ENCODE data around the gene ACAD9. TPM values are rescaled to one million over a fixed set of nuclear protein-coding genes. Genes with fewer than 3 reads are reported as not detected.
A peak's percentile ranks its signal among the peaks of the same experiment; 100 is the strongest.
"Not testable (repeated sequence)": the region's sequence is repeated elsewhere in the genome, so short reads cannot be mapped to it uniquely, and the experiment has no call there.

ACAD9 gene
- 10 to 100 TPM; 13.1 to 51.4 (median 44.5) TPM for total RNA-seq

DNA sequence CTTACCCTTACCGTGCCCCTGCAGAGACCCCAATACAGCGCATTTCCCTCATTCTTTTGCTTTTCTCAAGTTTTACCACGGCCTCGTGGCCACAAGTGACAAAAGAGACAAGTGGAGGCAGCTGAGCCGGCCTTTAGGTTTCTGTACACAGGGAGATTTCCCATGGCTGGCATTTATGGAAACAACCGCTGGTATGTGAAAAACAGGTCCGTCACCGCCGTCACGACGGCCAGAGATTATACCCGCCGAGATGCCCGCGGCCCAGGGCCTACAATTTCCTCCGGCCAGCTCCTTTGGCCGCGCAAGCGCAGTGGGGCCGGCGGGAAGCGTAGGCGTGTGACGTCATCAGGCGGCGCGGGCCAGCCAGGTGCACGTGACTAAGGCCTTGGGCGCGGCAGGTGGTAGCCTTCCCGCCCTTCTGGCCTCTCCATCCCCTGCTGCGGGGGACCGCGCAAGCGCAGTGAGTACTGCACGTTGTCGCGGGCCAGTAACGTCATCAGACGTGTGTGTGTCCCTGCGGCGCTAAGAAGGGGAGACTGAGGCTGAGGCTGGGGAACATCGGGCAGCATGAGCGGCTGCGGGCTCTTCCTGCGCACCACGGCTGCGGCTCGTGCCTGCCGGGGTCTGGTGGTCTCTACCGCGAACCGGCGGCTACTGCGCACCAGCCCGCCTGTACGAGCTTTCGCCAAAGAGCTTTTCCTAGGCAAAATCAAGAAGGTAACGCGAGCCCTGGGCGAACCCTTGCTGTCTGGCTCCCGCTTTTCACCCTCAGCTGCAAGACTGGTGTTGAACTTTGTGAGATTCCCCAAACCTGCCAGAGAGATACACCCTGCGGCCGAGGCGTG, at the start of gene ACAD9:
TSS of gene ACAD9 (plus strand) at position 496 of the 845 bp plus-strand sequence. CDS start at position 568, 72 bp downstream.
- intact Hi-C loops (cut with DNase I; ENCODE audit: low total_unique reads) = no loop called here
- H3K4me1 ChIP-seq = peaks cover 5 to 8% of the 10 kb centered on the region in 2 donors
- no peaks in the 10 kb centered on the region for H3K9me3 ChIP-seq
- H3K4me3 ChIP-seq = peak within 1 kb of the TSS; percentile 66 to 87
- H3K27ac ChIP-seq = peak within 1 kb of the TSS; percentile 94 to 95
- TF ChIP-seq, protein P1, sequence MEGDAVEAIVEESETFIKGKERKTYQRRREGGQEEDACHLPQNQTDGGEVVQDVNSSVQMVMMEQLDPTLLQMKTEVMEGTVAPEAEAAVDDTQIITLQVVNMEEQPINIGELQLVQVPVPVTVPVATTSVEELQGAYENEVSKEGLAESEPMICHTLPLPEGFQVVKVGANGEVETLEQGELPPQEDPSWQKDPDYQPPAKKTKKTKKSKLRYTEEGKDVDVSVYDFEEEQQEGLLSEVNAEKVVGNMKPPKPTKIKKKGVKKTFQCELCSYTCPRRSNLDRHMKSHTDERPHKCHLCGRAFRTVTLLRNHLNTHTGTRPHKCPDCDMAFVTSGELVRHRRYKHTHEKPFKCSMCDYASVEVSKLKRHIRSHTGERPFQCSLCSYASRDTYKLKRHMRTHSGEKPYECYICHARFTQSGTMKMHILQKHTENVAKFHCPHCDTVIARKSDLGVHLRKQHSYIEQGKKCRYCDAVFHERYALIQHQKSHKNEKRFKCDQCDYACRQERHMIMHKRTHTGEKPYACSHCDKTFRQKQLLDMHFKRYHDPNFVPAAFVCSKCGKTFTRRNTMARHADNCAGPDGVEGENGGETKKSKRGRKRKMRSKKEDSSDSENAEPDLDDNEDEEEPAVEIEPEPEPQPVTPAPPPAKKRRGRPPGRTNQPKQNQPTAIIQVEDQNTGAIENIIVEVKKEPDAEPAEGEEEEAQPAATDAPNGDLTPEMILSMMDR (IDR thresholded peaks at IDR 0.05) = peak in 2 of 4 experiments; percentile 41 to 48
- peak; percentile 84 to 97 for TF ChIP-seq POLR2A (IDR thresholded peaks at IDR 0.05)
- H3K36me3 ChIP-seq = no peaks in the 10 kb centered on the region
- no peaks in the 10 kb centered on the region for H3K27me3 ChIP-seq
- peak; percentile 97 to 98 for DNase-seq

DNA sequence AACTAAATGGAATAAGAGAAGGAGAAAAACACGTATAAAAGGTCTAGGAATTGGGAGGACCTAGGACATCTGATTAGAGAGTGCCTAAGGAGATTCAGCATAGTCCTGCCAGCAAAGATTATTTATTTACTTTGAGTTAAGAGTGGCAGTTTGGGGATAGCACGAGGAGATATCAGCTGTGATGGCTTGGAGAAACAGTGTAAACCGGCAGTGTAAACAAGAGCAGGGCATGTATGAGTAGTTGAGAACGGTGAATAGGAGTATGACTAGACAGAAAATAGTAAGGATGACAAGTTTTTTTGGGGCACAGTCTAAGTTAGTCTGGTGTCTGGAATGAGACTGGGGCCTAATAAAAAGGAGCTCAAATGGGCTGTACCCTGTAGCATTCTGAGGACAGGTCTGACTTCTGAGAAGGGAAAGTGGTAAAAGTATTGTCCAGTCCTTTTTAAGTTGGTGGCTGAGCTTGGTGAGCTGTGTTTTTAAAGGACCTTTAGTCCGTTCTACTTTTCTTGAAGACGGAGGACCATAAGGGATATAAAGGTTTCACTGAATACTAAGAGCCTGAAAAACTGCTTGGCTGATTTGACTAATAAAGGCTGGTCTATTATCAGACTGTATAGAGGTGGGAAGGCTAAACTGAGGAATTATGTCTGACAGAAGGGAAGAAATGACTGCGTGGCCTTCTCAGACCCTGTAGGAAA, 49.3 kb upstream of the ACAD9 start:
- DNase-seq, H3K4me3 ChIP-seq, H3K4me1 ChIP-seq: not testable (repeated sequence)

DNA sequence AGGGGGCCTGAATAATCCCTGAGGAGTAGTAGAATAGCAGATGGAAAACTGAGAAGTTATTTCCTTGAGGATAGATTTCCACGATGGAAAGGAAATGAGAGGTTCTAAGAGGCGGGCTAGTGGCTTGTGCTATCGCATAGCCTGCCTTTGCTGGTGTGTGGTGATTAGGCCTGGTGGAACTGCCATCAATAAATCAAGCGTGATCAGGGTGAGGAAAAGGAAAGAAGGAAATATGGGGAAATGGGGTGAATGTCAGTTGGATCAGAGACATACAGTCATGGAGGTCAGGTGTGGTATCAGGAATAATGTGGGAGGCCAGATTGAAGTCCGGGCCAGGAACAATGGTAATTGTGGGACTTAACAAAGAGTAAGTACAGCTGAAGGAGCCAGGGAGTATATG, 48.7 kb upstream of the ACAD9 start:
- H3K9me3 ChIP-seq; intact Hi-C loops (cut with DNase I; ENCODE audit: low total_unique reads); H3K36me3 ChIP-seq; H3K4me1 ChIP-seq; H3K4me3 ChIP-seq; H3K27ac ChIP-seq; DNase-seq; H3K27me3 ChIP-seq: not testable (repeated sequence)

More for the DNA sequence above, 49.3 kb upstream of the ACAD9 start:
- H3K27ac ChIP-seq; H3K27me3 ChIP-seq; intact Hi-C loops (cut with DNase I; ENCODE audit: low total_unique reads); H3K9me3 ChIP-seq; H3K36me3 ChIP-seq: not testable (repeated sequence)

DNA sequence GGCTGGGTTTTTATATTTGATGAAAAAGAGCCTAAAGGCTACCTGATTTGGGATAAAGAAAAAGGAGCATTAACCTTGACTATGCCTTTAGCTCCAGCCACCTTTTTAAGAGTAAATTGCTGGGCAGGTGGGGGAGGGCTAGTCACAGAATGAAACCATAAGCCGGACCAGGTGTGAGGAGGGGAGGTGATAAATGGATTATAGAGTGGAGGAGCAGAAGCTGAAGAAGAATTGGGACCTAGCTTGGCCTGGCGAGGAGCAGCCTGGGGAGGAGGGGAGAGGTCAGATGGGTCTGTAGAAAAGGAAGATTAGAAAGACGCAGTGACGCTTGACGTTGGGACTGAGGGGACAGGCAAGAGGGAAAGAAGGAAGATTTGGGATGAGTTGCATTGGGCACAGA, 46.4 kb upstream of the ACAD9 start:
- intact Hi-C loops (cut with DNase I; ENCODE audit: low total_unique reads); H3K27me3 ChIP-seq; H3K4me3 ChIP-seq; H3K9me3 ChIP-seq; H3K4me1 ChIP-seq; H3K27ac ChIP-seq; H3K36me3 ChIP-seq; DNase-seq: not testable (repeated sequence)

DNA sequence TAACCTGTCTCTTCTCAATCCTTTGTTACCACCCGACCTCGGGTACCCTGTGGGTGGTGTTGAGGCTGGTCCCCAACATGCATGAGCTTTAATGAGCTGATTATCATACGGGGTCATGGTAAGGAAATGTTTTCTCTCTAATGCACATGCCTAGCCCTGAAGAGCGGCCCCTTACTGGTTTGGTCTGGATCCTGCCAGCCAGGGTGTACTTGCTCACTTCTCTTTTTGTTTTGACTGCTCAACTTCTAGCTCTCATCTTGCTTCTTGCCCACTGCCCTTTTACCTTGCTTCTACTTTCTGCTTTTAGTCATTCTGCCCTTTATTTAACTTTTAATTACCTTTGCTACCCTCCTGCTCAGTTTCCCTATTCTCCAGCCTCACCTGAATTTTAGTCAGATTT, 44.3 kb upstream of the ACAD9 start:
- Histone ChIP-seq H3K4me3 (no peak overlapping the region), H3K9me3 (no peaks in the 10 kb centered on the region), H3K36me3 (no peaks in the 10 kb centered on the region), H3K4me1 (no peaks in the 10 kb centered on the region), H3K27ac (no peak overlapping the region), H3K27me3 (no peaks in the 10 kb centered on the region)
- no peak for DNase-seq
- no peak for TF ChIP-seq POLR2A (IDR thresholded peaks at IDR 0.05)
- TF ChIP-seq, protein P1 (IDR thresholded peaks at IDR 0.05) = no peak
- intact Hi-C loops (cut with DNase I; ENCODE audit: low total_unique reads) = no loop called here

DNA sequence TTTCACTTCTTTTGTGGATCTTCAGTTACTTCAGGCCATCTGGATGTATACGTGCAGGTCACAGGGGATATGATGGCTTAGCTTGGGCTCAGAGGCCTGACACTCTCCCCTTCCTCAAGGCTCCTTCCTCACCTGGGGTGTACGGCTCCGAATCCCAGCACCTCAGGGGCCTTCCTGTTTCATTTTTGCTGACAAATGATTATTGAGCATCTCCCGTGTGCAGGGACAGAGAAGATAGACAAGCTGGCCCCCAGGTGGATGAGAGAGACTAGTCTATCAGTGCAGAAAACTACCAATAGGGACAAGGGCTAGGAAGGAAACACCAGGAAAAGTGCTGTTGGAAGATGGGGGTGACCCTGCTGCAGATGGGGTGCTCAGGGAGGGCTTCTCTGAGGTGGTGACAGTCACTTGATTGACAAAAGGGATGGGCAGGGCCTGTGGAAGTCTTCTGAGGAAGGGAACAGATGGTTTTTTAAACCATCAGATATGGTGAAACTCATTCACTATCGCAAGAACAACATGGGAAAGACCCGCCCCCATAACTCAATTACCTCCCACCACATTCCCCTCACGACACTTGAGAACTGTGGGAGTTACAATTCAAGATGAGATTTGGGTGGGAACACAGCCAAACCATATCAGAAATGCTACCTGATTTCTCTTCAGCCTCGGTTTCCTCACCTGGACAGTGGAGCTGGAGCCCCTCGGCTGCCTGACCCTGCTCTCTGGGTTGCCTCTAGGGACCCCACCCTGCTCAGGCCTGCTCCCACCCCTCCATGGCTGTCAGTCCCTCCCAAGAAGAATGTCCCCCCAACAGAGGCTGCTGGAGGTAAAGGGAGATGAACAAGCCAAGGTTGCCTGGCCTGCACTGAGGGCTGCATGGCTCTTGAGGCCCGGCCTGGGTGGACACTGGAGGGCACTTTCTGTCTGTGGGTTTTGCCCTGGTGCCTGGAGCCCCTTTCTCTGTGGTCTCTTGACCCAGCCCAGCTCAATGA, 37.2 kb upstream of the ACAD9 start:
- TF ChIP-seq POLR2A (IDR thresholded peaks at IDR 0.05) = no peak
- TF ChIP-seq, protein P1 (IDR thresholded peaks at IDR 0.05) = no peak
- intact Hi-C loops (cut with DNase I; ENCODE audit: low total_unique reads) = no loop called here
- Histone ChIP-seq H3K27me3 (no peaks in the 10 kb centered on the region), H3K36me3 (no peaks in the 10 kb centered on the region), H3K9me3 (no peaks in the 10 kb centered on the region), H3K4me3 (no peak overlapping the region), H3K27ac (no peak overlapping the region), H3K4me1 (no peaks in the 10 kb centered on the region)
- no peak for DNase-seq
